Measurements from ENCODE around the gene TMEM253. TPM values are rescaled to one million over a fixed set of nuclear protein-coding genes. Genes with fewer than 3 reads are reported as not detected.

TMEM253 gene
- total RNA-seq, 1 donor: not detected

GRCh38 chr14:21096978-21097635 is 3.8 kb upstream of the TMEM253 start:
- H4K20me1 ChIP-seq (ENCODE audit: insufficient read depth, low read length): peaks cover 10% of the 10 kb centered on the region
- H3K27ac ChIP-seq (ENCODE audit: low read depth, low read length): no peak overlapping the region
- no peaks in the 10 kb centered on the region for H3K36me3 ChIP-seq (ENCODE audit: insufficient read depth, low read length)
- peak; percentile 64 for DNase-seq (ENCODE audit: insufficient read length, low spot score, missing footprints)
- no peaks in the 10 kb centered on the region for H3K9me3 ChIP-seq (ENCODE audit: low read depth, low read length)
- no peak for TF ChIP-seq CTCF (IDR thresholded peaks at IDR 0.05; ENCODE audit: extremely low read depth, low read depth, low read length)
- H3K4me2 ChIP-seq (ENCODE audit: insufficient read depth, low read length): no peak overlapping the region
- peaks cover 6% of the 10 kb centered on the region for H3K27me3 ChIP-seq (ENCODE audit: insufficient read depth, low read length)
- H3K4me3 ChIP-seq (ENCODE audit: insufficient read depth, low read length): no peak overlapping the region
- no peaks in the 10 kb centered on the region for H3K79me2 ChIP-seq (ENCODE audit: insufficient read depth, low read length)
- peaks cover 18% of the 10 kb centered on the region for H3K4me1 ChIP-seq (ENCODE audit: insufficient read depth, low read length)
- H2AFZ ChIP-seq (ENCODE audit: low read length): no peak overlapping the region

GRCh38 chr14:21097636-21098075 is 3.2 kb upstream of the TMEM253 start:
- peaks cover 10% of the 10 kb centered on the region for H4K20me1 ChIP-seq (ENCODE audit: insufficient read depth, low read length)
- H3K27ac ChIP-seq (ENCODE audit: low read depth, low read length): no peak overlapping the region
- H3K79me2 ChIP-seq (ENCODE audit: insufficient read depth, low read length): no peaks in the 10 kb centered on the region
- H2AFZ ChIP-seq (ENCODE audit: low read length): no peak overlapping the region
- DNase-seq (ENCODE audit: insufficient read length, low spot score, missing footprints): peak; percentile 83
- no peaks in the 10 kb centered on the region for H3K9me3 ChIP-seq (ENCODE audit: low read depth, low read length)
- H3K36me3 ChIP-seq (ENCODE audit: insufficient read depth, low read length): no peaks in the 10 kb centered on the region
- no peak overlapping the region for H3K4me2 ChIP-seq (ENCODE audit: insufficient read depth, low read length)
- TF ChIP-seq CTCF (IDR thresholded peaks at IDR 0.05; ENCODE audit: extremely low read depth, low read depth, low read length): no peak
- peaks cover 6% of the 10 kb centered on the region for H3K27me3 ChIP-seq (ENCODE audit: insufficient read depth, low read length)
- H3K4me3 ChIP-seq (ENCODE audit: insufficient read depth, low read length): no peak overlapping the region
- H3K4me1 ChIP-seq (ENCODE audit: insufficient read depth, low read length): peaks cover 18% of the 10 kb centered on the region

- H3K27me3 ChIP-seq (ENCODE audit: insufficient read depth, low read length): peaks cover 6% of the 10 kb centered on the region
- H3K4me3 ChIP-seq (ENCODE audit: insufficient read depth, low read length): peak within 1 kb of the TSS; percentile 78
- peaks cover 6% of the 10 kb centered on the region for H4K20me1 ChIP-seq (ENCODE audit: insufficient read depth, low read length)
- H3K9me3 ChIP-seq (ENCODE audit: low read depth, low read length): no peaks in the 10 kb centered on the region
- peak within 1 kb of the TSS; percentile 90 for H2AFZ ChIP-seq (ENCODE audit: low read length)
- H3K4me1 ChIP-seq (ENCODE audit: insufficient read depth, low read length): peaks cover 21% of the 10 kb centered on the region
- H3K27ac ChIP-seq (ENCODE audit: low read depth, low read length): no peak within 1 kb of the TSS
- peak; percentile 96 for DNase-seq (ENCODE audit: insufficient read length, low spot score, missing footprints)
- H3K36me3 ChIP-seq (ENCODE audit: insufficient read depth, low read length): no peaks in the 10 kb centered on the region
- peak within 1 kb of the TSS; percentile 95 for H3K4me2 ChIP-seq (ENCODE audit: insufficient read depth, low read length)
- no peaks in the 10 kb centered on the region for H3K79me2 ChIP-seq (ENCODE audit: insufficient read depth, low read length)
- no peak for TF ChIP-seq CTCF (IDR thresholded peaks at IDR 0.05; ENCODE audit: extremely low read depth, low read depth, low read length)
Measured at GRCh38 chr14:21098076-21098891, 2.6 kb upstream of the TMEM253 start, which contains the start of gene ZNF219. ZNF219 (minus strand) TSS chr14:21098655; CDS start chr14:21093591, 5,064 bp downstream.
